K562 (cell line): ENCODE results near the gene PAX5.

Experiments
- CTCF ChIP-seq, 3 experiments: IDR thresholded peaks in 2 of 3; conservative IDR thresholded peaks in 1 of 3; 2 replicates each; pipeline ENCODE4 v1.5.1; 2011 to 2012; ENCODE audit warnings: low read length in 3 of 3, mild to moderate bottlenecking in 3 of 3, control low read depth in 2 of 3, improper control_type of control experiment in 1 of 3, inconsistent platforms in 1 of 3, low read depth in 1 of 3, mixed read lengths in 1 of 3, moderate library complexity in 1 of 3; ENCODE audit not compliant: insufficient read depth in 2 of 3
- EZH2 ChIP-seq: IDR thresholded peaks from 2 replicates; pipeline ENCODE4 v1.6.1; 2012; ENCODE audit warnings: low read depth, mild to moderate bottlenecking, inconsistent platforms, low read length, borderline replicate concordance
- MYC ChIP-seq, 2 experiments: fragments of 250-450 bp in 1 of 2; sonication (Bioruptor Pico) in 1 of 2; IDR thresholded peaks; 2 replicates each; pipeline versions ENCODE4 v1.5.1 to v1.6.1; 2012 to 2021; ENCODE audit warnings: low read depth in 2 of 2, borderline replicate concordance in 1 of 2, improper control_type of control experiment in 1 of 2, low read length in 1 of 2, mild to moderate bottlenecking in 1 of 2, moderate library complexity in 1 of 2
- NCOA2 ChIP-seq, 2 experiments: fragments of 450-650 bp; IDR thresholded peaks; 2 replicates each; pipeline ENCODE4 v1.6.1; 2018; ENCODE audit warnings: mild to moderate bottlenecking in 2 of 2, moderate library complexity in 1 of 2; ENCODE audit not compliant: partially characterized antibody in 2 of 2
- ZBTB40 ChIP-seq, 2 experiments: fragments of 450-650 bp in 1 of 2; sonication (generic) in 1 of 2; formaldehyde crosslinking in 1 of 2; IDR thresholded peaks; 2 replicates each; pipeline versions ENCODE4 v1.7.1 to v1.9.0; 2016 to 2022; ENCODE audit warnings: inconsistent platforms in 1 of 2, mild to moderate bottlenecking in 1 of 2, missing genetic modification reagents in 1 of 2
- ZNF507 ChIP-seq: conservative IDR thresholded peaks from 2 replicates; pipeline ENCODE4 v1.6.1; 2017; ENCODE audit warnings: missing genetic modification characterization, missing compliant biosample characterization

GRCh38 chr9:36967997-36968396 is 66.1 kb downstream of the PAX5 start:
- TF ChIP-seq ZBTB40 (IDR thresholded peaks at IDR 0.05) = no peak
- TF ChIP-seq ZBTB40 (CRISPR knock-in tag; IDR thresholded peaks at IDR 0.05) = no peak
- no peak for TF ChIP-seq MYC (IDR thresholded peaks at IDR 0.05; ENCODE audit: low read depth, low read length)
- no peak for TF ChIP-seq MYC (CRISPR knock-in tag; IDR thresholded peaks at IDR 0.05; ENCODE audit: borderline replicate concordance, low read depth)
- TF ChIP-seq CTCF (IDR thresholded peaks at IDR 0.05 in 2 of 3, conservative IDR thresholded peaks at IDR 0.05 in 1 of 3; ENCODE audit: insufficient read depth in 2 of 3, low read depth in 1 of 3, low read length in 3 of 3) = no peak
- TF ChIP-seq NCOA2 (IDR thresholded peaks at IDR 0.05; ENCODE audit: partially characterized antibody in 2 of 2) = no peak
- no peak for TF ChIP-seq EZH2
- TF ChIP-seq ZNF507 (tag) = no peak
